NCI-H446 treated with DMSO at 0.1 percent for 48 hours (cell line): ENCODE data around the gene CLNK.
"Not testable (repeated sequence)": the region's sequence is repeated elsewhere in the genome, so short reads cannot be mapped to it uniquely, and the experiment has no call there.

ENCODE experiments used
- DNase-seq: peaks from one replicate; lab custom pipeline; 2025; lab: John Stamatoyannopoulos, UW

The CLNK gene

GRCh38 chr4:10662937-10663336 lies 21.6 kb downstream of the CLNK start:
- DNase-seq, result no peak

- DNase-seq, result no peak
Measured at GRCh38 chr4:10661047-10661446, 23.5 kb downstream of the CLNK start.

GRCh38 chr4:10659251-10659650 lies 25.3 kb downstream of the CLNK start:
- DNase-seq, result no peak

GRCh38 chr4:10656988-10657387 lies 27.6 kb downstream of the CLNK start:
- no peak for DNase-seq

- no peak for DNase-seq
Measured at GRCh38 chr4:10656420-10656819, 28.1 kb downstream of the CLNK start.

- DNase-seq, result no peak
Measured at GRCh38 chr4:10655968-10656367, 28.6 kb downstream of the CLNK start.

- no peak for DNase-seq
Measured at GRCh38 chr4:10648479-10648878, 36.1 kb downstream of the CLNK start.

- no peak for DNase-seq
Measured at GRCh38 chr4:10647846-10648245, 36.7 kb downstream of the CLNK start.

GRCh38 chr4:10643600-10644425 lies 40.8 kb downstream of the CLNK start:
- DNase-seq, result no peak

GRCh38 chr4:10640561-10641201 lies 43.9 kb downstream of the CLNK start:
- no peak for DNase-seq

GRCh38 chr4:10639664-10640063 lies 44.9 kb downstream of the CLNK start:
- no peak for DNase-seq

GRCh38 chr4:10639100-10639499 lies 45.5 kb downstream of the CLNK start:
- DNase-seq, result no peak

GRCh38 chr4:10635091-10635490 lies 49.5 kb downstream of the CLNK start:
- no peak for DNase-seq

GRCh38 chr4:10629394-10629793 lies 55.2 kb downstream of the CLNK start:
- no peak for DNase-seq

GRCh38 chr4:10625131-10625530 lies 59.4 kb downstream of the CLNK start:
- DNase-seq, result peak; percentile 10

- no peak for DNase-seq
Measured at GRCh38 chr4:10623862-10624261, 60.7 kb downstream of the CLNK start.

GRCh38 chr4:10623241-10623640 lies 61.3 kb downstream of the CLNK start:
- DNase-seq, result no peak

- no peak for DNase-seq
Measured at GRCh38 chr4:10622728-10623127, 61.8 kb downstream of the CLNK start.

GRCh38 chr4:10620935-10621488 lies 63.6 kb downstream of the CLNK start:
- no peak for DNase-seq

- DNase-seq, result no peak
Measured at GRCh38 chr4:10619855-10620254, 64.7 kb downstream of the CLNK start.

- DNase-seq, result peak; percentile 43
Measured at GRCh38 chr4:10619220-10619619, 65.3 kb downstream of the CLNK start.

GRCh38 chr4:10614926-10615325 lies 69.6 kb downstream of the CLNK start:
- not testable (repeated sequence) for DNase-seq

- no peak for DNase-seq
Measured at GRCh38 chr4:10613926-10614478, 70.6 kb downstream of the CLNK start.
